HepG2 (cell line): Measurements from ENCODE around the gene CCDC85A. TPM values are rescaled to one million over a fixed set of nuclear protein-coding genes. Genes with fewer than 3 reads are reported as not detected.

Experiments
- ATAC-seq: fragments of 200-7000 bp; cut with Tn5 transposase; 3 replicates; pipeline ENCODE4 v1.9.1; 2020; ENCODE audit warnings: mild to moderate bottlenecking, moderate library complexity
- BruUV-seq: library from RNA; stranded (reverse); fragments of 400-500 nt; replicated peaks from 2 replicates; lab custom pipeline; 2021; lab: Mats Ljungman, UMichigan
- CTCF ChIA-PET: fragments of 300-600 bp; formaldehyde crosslinking; extraction: SDS; loops from one replicate; lab custom pipeline; 2021; ENCODE audit warnings: low total read pairs, inconsistent platforms, low intra/inter-chr PET ratio; lab: Yijun Ruan, JAX
- POLR2A ChIA-PET: fragments of 350-600 bp; sonication (Branson Sonifier 250); formaldehyde crosslinking; loops from one replicate; lab custom pipeline; 2020; ENCODE audit warnings: antibody characterized with exemption, inconsistent platforms; lab: Yijun Ruan, JAX
- DNase-seq: peaks from one replicate; pipeline ENCODE4 v3.0.0-alpha.2; 2015; ENCODE audit warnings: low spot score
- FAIRE-seq: peaks from 3 replicates; lab custom pipeline; 2011; peaks lifted over from hg19 to GRCh38; lab: Jason Lieb, UNC
- H2AFZ ChIP-seq: one replicate; pipeline ENCODE4 v1.6.1; 2011; ENCODE audit warnings: low read length, inconsistent platforms
- H3K27ac ChIP-seq: fragments of 300-600 bp; 3 replicates; pipeline ENCODE4 v1.8.0; 2011; ENCODE audit warnings: mixed run types, mild to moderate bottlenecking, mixed read lengths, low read length, inconsistent platforms; ENCODE audit not compliant: insufficient read depth; ENCODE audit errors: extremely low read length
- H3K27me3 ChIP-seq, 2 experiments: fragments of 200-600 bp in 1 of 2; 2 replicates in 1 of 2; 3 replicates in 1 of 2; pipeline versions ENCODE4 v1.6.0 to v1.8.0; 2011; ENCODE audit warnings: low read length in 2 of 2, mild to moderate bottlenecking in 2 of 2, moderate library complexity in 2 of 2, inconsistent platforms in 1 of 2; ENCODE audit not compliant: insufficient read depth in 2 of 2, control insufficient read depth in 1 of 2
- H3K36me3 ChIP-seq, 2 experiments: fragments of 200-600 bp in 1 of 2; replicated peaks in 1 of 2; 2 replicates in 1 of 2; 3 replicates in 1 of 2; pipeline versions ENCODE4 v1.5.1 to v1.8.0; 2011; ENCODE audit warnings: low read length in 2 of 2, inconsistent platforms in 1 of 2; ENCODE audit not compliant: insufficient read depth in 2 of 2, control insufficient read depth in 1 of 2
- H3K4me1 ChIP-seq: 2 replicates; pipeline ENCODE4 v1.5.1; 2012; ENCODE audit warnings: low read length, inconsistent platforms; ENCODE audit not compliant: insufficient read depth
- H3K4me2 ChIP-seq: 2 replicates; pipeline ENCODE4 v1.6.0; 2011; ENCODE audit warnings: low read depth, low read length, inconsistent platforms
- H3K4me3 ChIP-seq, 3 experiments: fragments of 200-600 bp in 1 of 3; sonication (generic), shearing (Covaris generic) in 1 of 3; replicated peaks in 1 of 3; 2 replicates each; pipeline ENCODE4 v1.5.1; 2011 to 2016; ENCODE audit warnings: low read length in 3 of 3, inconsistent platforms in 2 of 3, low read depth in 2 of 3, mild to moderate bottlenecking in 2 of 3, control low read depth in 1 of 3, mixed read lengths in 1 of 3; ENCODE audit not compliant: insufficient read depth in 1 of 3
- H3K79me2 ChIP-seq: one replicate; pipeline ENCODE4 v1.6.1; 2011; ENCODE audit warnings: low read length, inconsistent platforms; ENCODE audit not compliant: insufficient read depth
- H3K9ac ChIP-seq: 2 replicates; pipeline ENCODE4 v1.6.0; 2011; ENCODE audit warnings: mild to moderate bottlenecking, low read depth, low read length, inconsistent platforms; ENCODE audit not compliant: insufficient read depth
- H3K9me3 ChIP-seq: 2 replicates; pipeline ENCODE4 v1.5.1; 2012; ENCODE audit warnings: mild to moderate bottlenecking, low read length
- H4K20me1 ChIP-seq: 2 replicates; pipeline ENCODE4 v1.6.0; 2011; ENCODE audit warnings: inconsistent platforms, mild to moderate bottlenecking, low read length, moderate library complexity; ENCODE audit not compliant: insufficient read depth
- AKNA ChIP-seq: sonication (generic); formaldehyde crosslinking; IDR thresholded peaks from 2 replicates; pipeline ENCODE4 v1.4.0; 2020; ENCODE audit warnings: missing genetic modification reagents, borderline replicate concordance
- CHD2 ChIP-seq: IDR thresholded peaks from 2 replicates; pipeline ENCODE4 v1.6.1; 2011; ENCODE audit warnings: low read depth, low read length, improper control_type of control experiment
- MAX ChIP-seq: IDR thresholded peaks from 2 replicates; pipeline ENCODE4 v1.6.1; 2012; ENCODE audit warnings: inconsistent platforms
- MLX ChIP-seq: IDR thresholded peaks from 2 replicates; pipeline ENCODE4 v1.6.1; 2016
- PBX3 ChIP-seq: sonication (generic); formaldehyde crosslinking; IDR thresholded peaks from 2 replicates; pipeline ENCODE4 v1.8.1; 2023; ENCODE audit warnings: missing genetic modification reagents, inconsistent platforms, borderline replicate concordance
- USF2 ChIP-seq, 2 experiments: sonication (generic) in 1 of 2; formaldehyde crosslinking in 1 of 2; IDR thresholded peaks; 2 replicates each; pipeline versions ENCODE4 v1.5.1 to v1.6.1; 2011 to 2020; ENCODE audit warnings: borderline replicate concordance in 1 of 2, low read depth in 1 of 2, low read length in 1 of 2, mild to moderate bottlenecking in 1 of 2, missing genetic modification reagents in 1 of 2, moderate library complexity in 1 of 2
- ZMYM2 ChIP-seq: sonication (generic); formaldehyde crosslinking; IDR thresholded peaks from 2 replicates; pipeline ENCODE4 v1.8.0; 2022; ENCODE audit warnings: mild to moderate bottlenecking, missing genetic modification reagents
- ZNF251 ChIP-seq: sonication (generic); formaldehyde crosslinking; IDR thresholded peaks from 2 replicates; pipeline ENCODE4 v1.9.0; 2021; ENCODE audit warnings: mild to moderate bottlenecking, missing genetic modification reagents
- ZNF335 ChIP-seq: sonication (generic); formaldehyde crosslinking; IDR thresholded peaks from 2 replicates; pipeline ENCODE4 v1.4.0; 2020; ENCODE audit warnings: missing genetic modification reagents
- ZSCAN9 ChIP-seq: IDR thresholded peaks from 2 replicates; pipeline ENCODE4 v1.6.1; 2016; ENCODE audit warnings: borderline replicate concordance
- in situ Hi-C: cut with HindIII; loops from 2 replicates; pipeline ENCODE4 v1.10.0; 2017; ENCODE audit warnings: low pct_unique_long_range_greater_than_20kb; ENCODE audit not compliant: extremely low pct_ligation_motif_present
- intact Hi-C: fragments of 100-400 bp; cut with micrococcal nuclease; formaldehyde crosslinking; loops from one replicate; pipeline ENCODE4 v1.10.0; 2022; ENCODE audit not compliant: unreplicated experiment
- polyA plus RNA-seq, 8 experiments: library from polyadenylated mRNA; depleted of rRNA in 3 of 8; stranded (reverse) in 7 of 8; unstranded in 1 of 8; fragments of >200 nt; fragmentation: Illumina TruSeq in 4 of 8; extraction: Trizol in 4 of 8; gene quantifications; 2 replicates each; pipeline versions ENCODE4 v1.2.1 to v1.2.3, GENCODE V29; 2011 to 2016; ENCODE audit warnings: low read depth in 4 of 8, missing spikeins in 1 of 8, mixed read lengths in 1 of 8; ENCODE audit not compliant: insufficient read depth in 1 of 8
- total RNA-seq, 5 experiments: library from RNA; depleted of rRNA; stranded (reverse); fragments of >200 nt; fragmentation: Illumina TruSeq; extraction: Trizol; gene quantifications; 2 replicates each; pipeline ENCODE4 v1.2.3, GENCODE V29; 2016; ENCODE audit warnings: low read depth in 1 of 5

The CCDC85A gene
- total and polyA plus RNA-seq, 2 of the 13 experiments (the other 11 are each of a cell fraction or from before 2014, with no cell fraction given), result not detected

- intact Hi-C loops, result no loop called here
- ATAC-seq (no peak), FAIRE-seq (no peak), DNase-seq (no peak)
- Histone ChIP-seq H3K4me3 (no peak overlapping the region), H3K79me2 (no peaks in the 10 kb centered on the region), H2AFZ (no peak overlapping the region), H3K4me1 (no peaks in the 10 kb centered on the region), H3K4me2 (no peak overlapping the region), H3K27ac (no peak overlapping the region), H4K20me1 (no peaks in the 10 kb centered on the region), H3K9ac (no peak overlapping the region), H3K27me3 (no peaks in the 10 kb centered on the region), H3K9me3 (no peaks in the 10 kb centered on the region), H3K36me3 (no peaks in the 10 kb centered on the region)
- POLR2A ChIA-PET, result no interaction called here
- TF ChIP-seq AKNA, result no peak
- no peak for TF ChIP-seq ZNF251 (CRISPR knock-in tag)
- no peak for TF ChIP-seq CHD2
- TF ChIP-seq ZSCAN9, result no peak
- no peak for TF ChIP-seq ZMYM2 (CRISPR knock-in tag)
- no peak for TF ChIP-seq MLX
- TF ChIP-seq ZNF335 (CRISPR knock-in tag), result no peak
- no peak for TF ChIP-seq MAX
- no peak for TF ChIP-seq PBX3
- no peak for TF ChIP-seq USF2 (IDR thresholded peaks at IDR 0.05; ENCODE audit: low read depth, low read length)
- no peak for TF ChIP-seq USF2 (CRISPR knock-in tag; IDR thresholded peaks at IDR 0.05; ENCODE audit: borderline replicate concordance)
- CTCF ChIA-PET, result no interaction called here
- no TSS peak for BruUV-seq
- in situ Hi-C loops, result no loop called here
Measured at GRCh38 chr2:56334622-56335021, 150.8 kb downstream of the CCDC85A start.
